Psoas muscle (tissue), 8 donors: Measurements from ENCODE around the gene DUSP18. TPM values are rescaled to one million over a fixed set of nuclear protein-coding genes. Genes with fewer than 3 reads are reported as not detected.
A peak's percentile ranks its signal among the peaks of the same experiment; 100 is the strongest.

Experiments
- ATAC-seq, 4 donors: fragments of 200-7000 bp; cut with Tn5 transposase; one replicate each; pipeline ENCODE4 v1.9.1; 2020; ENCODE audit warnings: moderate library complexity in 3 of 4, mild to moderate bottlenecking in 2 of 4
- DNase-seq, 2 donors: peaks; one replicate each; pipeline ENCODE4 v3.0.0-alpha.2; 2020
- H3K27ac ChIP-seq: fragments of 200-600 bp; one replicate; pipeline ENCODE4 v1.8.0; 2022
- H3K27me3 ChIP-seq, 3 donors: fragments of 200-600 bp in 1 of 3; one replicate each; pipeline versions ENCODE4 v1.6.1 to v1.8.0; 2013 to 2022; ENCODE audit warnings: low read length in 2 of 3, mild to moderate bottlenecking in 2 of 3, moderate library complexity in 1 of 3; ENCODE audit not compliant: insufficient read depth in 3 of 3
- H3K36me3 ChIP-seq, 2 donors: fragments of 200-600 bp in 1 of 2; one replicate each; pipeline versions ENCODE4 v1.6.1 to v1.8.0; 2013 to 2022; ENCODE audit warnings: low read depth in 1 of 2, mild to moderate bottlenecking in 1 of 2, moderate library complexity in 1 of 2; ENCODE audit not compliant: insufficient read depth in 1 of 2
- H3K4me1 ChIP-seq: fragments of 200-600 bp; one replicate; pipeline ENCODE4 v1.8.0; 2022
- H3K4me3 ChIP-seq: fragments of 200-600 bp; one replicate; pipeline ENCODE4 v1.8.0; 2022; ENCODE audit warnings: mild to moderate bottlenecking
- H3K9me3 ChIP-seq: fragments of 200-600 bp; one replicate; pipeline ENCODE4 v1.8.0; 2022
- CTCF ChIP-seq: fragments of 200-600 bp; IDR thresholded peaks from one replicate; pipeline ENCODE4 v1.8.0; 2022; ENCODE audit warnings: antibody characterized with exemption
- WGBS, 3 donors: extraction: QIAGEN DNeasy Blood & Tissue Kit; methylation state at CpG; one replicate each; pipeline versions ENCODE4 v1.1.6 to v1.1.7; 2013; 5-methylcytosine and 5-hydroxymethylcytosine counted together
- intact Hi-C, 2 donors: fragments of 100-400 bp; cut with DNase I; formaldehyde crosslinking; loops; one replicate each; pipeline versions ENCODE4 v1.11.0 to v1.14.2; 2022
- polyA plus RNA-seq, 3 donors: library from polyadenylated mRNA; stranded (reverse); fragments of 200-250 nt; gene quantifications; one replicate each; pipeline ENCODE4 v1.2.3, GENCODE V29; 2013
- total RNA-seq, 4 donors: library from RNA; stranded (reverse); fragmentation: NEBNext Ultra II Directional in 2 of 4; extraction: Animal tissue kit (Norgen Biotek cat#: 25700) in 2 of 4; gene quantifications; one replicate each; pipeline versions ENCODE4 v1.2.1 to v1.2.4, GENCODE V29; 2021 to 2023
- donor health status: healthy with polysubstance abuse.
- donor health status: DM: no; HTN: no; CAD: no; lungs with moderate emphysema.
- donor health status: Bipolar disorder and iron deficiency.
- donor health status: healthy.
- donor health status: DM: yes; HTN: yes; CAD: no.
- donor health status: DM: no; HTN: no; CAD: no.
- donor health status: DM: no; HTN: no; CAD: no.
- donor health status: DM: yes; HTN: yes; CAD: no.

DUSP18 gene
- total and polyA plus RNA-seq, 7 donors, result 0.65 to 3.8 (median 1.3) TPM

- Histone ChIP-seq H3K9me3 (no peaks in the 10 kb centered on the region), H3K4me3 (no peak overlapping the region), H3K27ac (no peak overlapping the region), H3K36me3 (no peaks in the 10 kb centered on the region), H3K4me1 (peaks cover 4% of the 10 kb centered on the region), H3K27me3 (no peaks in the 10 kb centered on the region)
- WGBS, 3 donors, result 96 to 98% (median 97%) methylated on average over 14 of the region's 14 CpGs
- intact Hi-C loops, result no loop called here
- ATAC-seq (no peak), DNase-seq (no peak)
- no peak for TF ChIP-seq CTCF
Measured at GRCh38 chr22:30654361-30654760, 13.3 kb downstream of the DUSP18 start.

- ATAC-seq (no peak), DNase-seq (no peak)
- Histone ChIP-seq H3K36me3 (no peaks in the 10 kb centered on the region), H3K9me3 (no peaks in the 10 kb centered on the region), H3K4me1 (peaks cover 11% of the 10 kb centered on the region), H3K4me3 (no peak overlapping the region), H3K27ac (no peak overlapping the region), H3K27me3 (no peaks in the 10 kb centered on the region)
- intact Hi-C loops, result no loop called here
- 88 to 94% (median 88%) methylated on average over 2 of the region's 2 CpGs for WGBS, 3 donors
- no peak for TF ChIP-seq CTCF
Measured at GRCh38 chr22:30652852-30653251, 14.8 kb downstream of the DUSP18 start.

- Histone ChIP-seq H3K36me3 (peaks cover 0 to 10% of the 10 kb centered on the region in 2 donors), H3K27me3 (no peaks in the 10 kb centered on the region), H3K27ac (no peak overlapping the region), H3K4me3 (no peak overlapping the region), H3K4me1 (peaks cover 11% of the 10 kb centered on the region), H3K9me3 (no peaks in the 10 kb centered on the region)
- intact Hi-C loops, result no loop called here
- no peak for DNase-seq
- ATAC-seq, result no peak
- 36 to 42% (median 40%) methylated on average over 5 of the region's 5 CpGs for WGBS, 3 donors
- TF ChIP-seq CTCF, result no peak
Measured at GRCh38 chr22:30650508-30651116, 17.1 kb downstream of the DUSP18 start.

GRCh38 chr22:30649430-30650007 lies 18.2 kb downstream of the DUSP18 start:
- H3K4me3 ChIP-seq, result no peak overlapping the region
- no peaks in the 10 kb centered on the region for H3K27me3 ChIP-seq
- no peaks in the 10 kb centered on the region for H3K9me3 ChIP-seq
- H3K27ac ChIP-seq, result no peak overlapping the region
- intact Hi-C loops, result no loop called here
- no peak for TF ChIP-seq CTCF
- H3K4me1 ChIP-seq, result peaks cover 11% of the 10 kb centered on the region
- DNase-seq (peak; percentile 62 to 68), ATAC-seq (peak; percentile 69 to 83 (median 78))
- peaks cover 0 to 10% of the 10 kb centered on the region in 2 donors for H3K36me3 ChIP-seq
- 49 to 67% (median 49%) methylated on average over 6 to 7 of the region's 7 CpGs for WGBS, 3 donors
